DMS 273 (cell line): ENCODE data around the gene EPHB1.
"Not testable (repeated sequence)": the region's sequence is repeated elsewhere in the genome, so short reads cannot be mapped to it uniquely, and the experiment has no call there.

Source experiments
- DNase-seq: peaks from one replicate; lab custom pipeline; 2025; ENCODE audit not compliant: unreplicated experiment; lab: John Stamatoyannopoulos, UW

The EPHB1 gene

DNA sequence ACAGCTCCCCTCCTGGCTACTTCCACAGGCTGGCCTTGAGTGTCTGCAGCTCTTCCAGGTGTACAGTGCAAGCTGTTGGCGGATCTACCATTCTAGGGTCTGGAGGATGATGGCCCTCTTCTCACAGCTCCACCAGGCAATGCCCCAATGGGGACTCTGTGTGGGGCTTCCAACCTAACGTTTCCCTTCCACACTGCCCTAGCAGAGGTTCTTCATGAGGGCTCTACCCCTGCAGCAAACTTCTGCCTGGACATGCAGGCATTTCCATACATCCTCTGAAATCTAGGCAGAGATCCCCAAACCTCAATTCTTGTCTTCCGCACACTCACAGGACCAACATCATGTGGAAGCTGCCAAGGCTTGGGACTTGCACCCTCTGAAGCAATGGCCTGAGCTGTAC lies 438.4 kb downstream of the EPHB1 start:
- not testable (repeated sequence) for DNase-seq

DNA sequence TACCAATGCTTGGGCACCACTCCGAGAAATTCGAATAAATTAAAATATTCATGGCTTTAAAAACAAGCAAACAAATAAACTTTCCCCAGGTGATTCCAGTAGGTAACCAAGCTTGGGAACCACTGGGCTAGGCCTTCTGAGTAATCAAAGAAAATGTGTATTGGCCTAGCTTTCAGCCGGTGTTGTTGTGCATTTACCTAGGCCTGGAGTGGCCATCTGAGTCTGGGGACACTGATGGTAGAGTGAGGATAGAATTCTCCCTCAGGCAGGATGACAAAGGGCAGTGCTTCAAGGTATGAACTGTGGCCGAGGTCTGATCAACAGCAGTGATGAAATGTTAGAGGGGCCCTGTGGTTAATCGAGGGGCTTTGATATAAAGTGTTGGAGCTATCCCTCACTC lies 440.5 kb downstream of the EPHB1 start:
- DNase-seq, result no peak

DNA sequence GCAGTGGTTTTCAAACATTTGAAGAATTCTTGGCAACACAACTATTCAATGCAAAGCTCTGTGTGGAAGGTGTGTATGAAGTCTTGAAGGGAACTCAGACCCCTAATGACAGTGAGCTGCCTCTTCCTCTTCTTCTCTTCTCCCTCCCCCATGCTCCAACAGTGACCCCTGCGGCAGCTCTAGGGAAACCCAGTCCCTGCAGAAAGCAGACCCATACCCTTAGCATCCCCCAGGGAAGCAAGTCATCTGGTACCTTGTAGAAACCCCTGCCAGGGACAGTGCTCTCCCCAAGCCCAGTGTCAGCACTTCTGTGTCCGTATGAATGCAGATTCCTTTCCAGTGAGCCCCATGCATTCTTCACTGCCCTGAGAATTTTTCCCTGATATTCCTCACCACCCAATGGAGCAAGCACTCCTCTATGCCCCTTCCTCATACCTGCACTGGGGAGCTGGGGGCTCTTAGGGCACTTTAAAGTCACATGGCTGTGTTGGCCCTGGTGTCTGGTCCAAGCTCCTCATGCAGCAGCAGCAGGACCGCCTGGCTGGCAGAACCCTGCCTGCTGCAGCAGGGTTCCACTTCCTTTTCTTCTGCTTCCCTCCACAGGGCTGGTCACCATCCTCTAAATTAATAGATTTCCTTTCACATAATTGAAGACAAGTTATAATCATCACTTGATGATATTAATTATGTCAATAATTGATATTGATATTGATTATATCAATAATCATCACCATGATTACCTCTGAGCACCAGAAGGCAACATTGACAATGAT lies 442.5 kb downstream of the EPHB1 start:
- DNase-seq, result no peak

DNA sequence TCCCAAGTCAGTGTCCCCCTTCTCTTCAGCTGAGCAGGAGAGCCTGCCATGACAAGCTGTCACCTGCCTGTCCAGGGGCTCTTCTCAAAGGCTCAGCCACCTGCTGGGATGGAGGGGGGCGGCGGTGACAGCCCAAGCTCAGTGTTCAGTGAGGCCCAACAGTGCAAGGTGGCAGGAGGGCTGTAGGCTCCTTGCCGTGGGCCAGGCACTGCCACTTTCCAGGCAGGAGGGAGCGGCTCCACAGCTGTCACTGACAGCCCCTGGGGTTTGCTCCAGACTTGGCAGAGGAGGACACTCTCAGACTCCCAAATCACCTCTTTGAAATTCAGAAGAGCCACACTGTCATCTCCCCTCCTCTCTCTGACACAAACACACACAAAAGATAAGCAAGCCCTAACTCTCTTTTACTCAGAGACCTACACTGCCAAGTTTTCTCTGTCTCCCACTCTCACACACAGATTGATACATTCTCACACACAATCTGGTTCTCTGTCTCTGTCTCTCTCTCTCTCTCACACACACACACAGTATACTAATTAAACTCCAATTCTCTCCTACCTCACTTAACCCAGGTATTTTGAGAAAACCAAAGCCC lies 443.3 kb downstream of the EPHB1 start:
- DNase-seq, result peak; percentile 41

DNA sequence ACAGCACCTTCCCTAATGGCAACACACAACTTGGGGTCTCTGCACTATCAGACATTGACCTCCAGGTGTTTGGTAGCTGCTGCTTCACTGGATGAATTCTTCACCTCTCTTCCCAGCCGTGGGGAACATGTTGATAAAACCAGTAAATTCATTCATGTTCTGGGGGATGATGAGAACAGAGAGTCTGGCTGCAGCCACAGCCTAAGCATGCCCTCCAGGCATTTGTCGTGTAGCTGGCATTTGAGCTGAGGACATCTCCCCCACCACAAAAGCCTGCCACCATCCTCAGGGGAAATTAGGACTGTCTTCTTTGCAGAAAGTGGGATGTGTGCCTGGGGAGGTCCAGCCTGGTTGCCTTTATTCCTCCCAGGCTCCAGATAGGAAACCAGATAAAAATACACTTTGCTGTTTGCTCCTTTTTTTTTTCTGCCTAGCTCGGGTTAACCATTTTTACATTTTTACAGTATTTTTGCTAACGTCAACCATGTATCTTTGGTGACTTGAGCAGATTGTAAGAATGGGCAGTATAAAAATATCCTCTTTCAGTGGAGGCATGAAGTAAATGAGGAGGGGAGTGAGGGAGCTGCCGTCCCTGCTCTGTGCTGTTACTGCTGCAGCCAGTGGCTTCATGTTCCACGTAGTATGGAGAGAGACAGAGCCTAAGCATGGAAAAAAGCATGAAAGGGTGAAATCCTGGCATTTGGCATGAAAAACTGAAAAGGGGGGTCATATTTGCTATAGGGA lies 444.0 kb downstream of the EPHB1 start:
- DNase-seq, result no peak

DNA sequence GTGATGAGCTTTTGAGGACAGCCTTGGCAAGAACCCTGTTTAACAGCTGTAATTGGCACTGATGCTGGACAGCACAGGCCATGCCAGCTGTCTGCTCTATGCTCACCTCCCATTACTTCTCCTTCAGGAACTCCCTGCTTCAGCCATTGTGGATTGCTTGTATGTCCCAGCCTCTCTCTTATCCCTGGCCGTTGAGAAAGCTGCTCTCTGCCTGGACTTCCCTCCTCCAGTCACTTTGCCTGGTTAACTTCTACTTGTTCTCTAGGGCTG lies 444.5 kb downstream of the EPHB1 start:
- peak; percentile 33 for DNase-seq

DNA sequence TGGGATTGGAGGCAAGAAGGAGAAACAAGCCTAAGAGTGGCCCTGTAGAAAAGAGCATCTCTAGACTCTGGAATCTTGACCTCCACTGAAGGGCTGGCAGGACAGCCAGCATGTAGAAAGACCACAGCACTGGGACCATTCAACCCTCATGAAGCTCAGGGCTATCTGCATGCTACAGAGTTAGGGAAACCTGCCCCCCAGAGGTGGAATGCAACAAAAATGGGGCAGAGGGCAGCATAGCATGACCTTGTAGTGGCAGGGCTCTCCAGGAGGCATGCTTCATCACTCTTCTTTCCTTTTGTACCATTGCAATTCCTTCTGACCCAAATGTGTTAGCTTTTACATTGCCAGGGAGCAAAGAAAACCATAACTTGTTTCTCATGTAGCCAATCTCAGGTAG lies 445.4 kb downstream of the EPHB1 start:
- peak; percentile 50 for DNase-seq

DNA sequence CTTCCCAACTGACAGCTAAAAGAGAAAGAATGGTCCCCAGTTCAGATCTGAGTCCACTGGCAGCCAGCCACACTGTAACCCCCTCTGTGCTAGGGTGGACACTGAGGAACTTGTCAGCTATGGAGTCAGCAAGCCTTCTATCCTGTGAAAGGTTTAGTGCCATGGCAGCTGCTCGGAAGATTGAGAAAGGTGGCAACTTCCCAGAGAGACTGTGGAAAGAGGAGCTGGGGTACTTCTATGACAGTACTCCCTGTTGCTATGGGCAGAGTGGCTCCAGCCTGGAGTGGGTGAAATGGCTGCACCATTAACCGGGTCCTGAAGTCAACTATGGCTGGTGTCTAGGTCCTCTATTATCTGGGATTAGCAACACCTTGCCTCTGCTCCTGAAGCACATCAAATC lies 447.2 kb downstream of the EPHB1 start:
- no peak for DNase-seq

DNA sequence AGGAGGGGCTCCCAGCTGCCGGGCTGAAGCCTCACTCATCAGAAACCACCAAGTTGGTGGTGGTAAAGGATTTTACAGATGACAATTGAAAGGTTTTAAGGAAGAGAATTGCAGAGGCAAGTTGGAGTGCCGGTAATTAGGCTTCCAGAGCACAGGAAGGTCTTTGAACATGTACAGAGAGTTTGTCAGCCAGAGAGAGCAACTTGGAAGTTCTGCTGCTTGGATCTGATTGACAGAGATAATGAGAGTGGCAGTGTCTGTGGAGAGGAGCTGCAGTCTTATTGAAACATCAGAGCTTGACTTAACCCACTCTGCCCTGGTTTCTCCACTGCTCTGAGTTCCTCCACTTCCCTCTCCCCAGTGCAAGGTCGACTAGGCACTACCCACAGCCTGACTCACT lies 448.6 kb downstream of the EPHB1 start:
- DNase-seq, result no peak

DNA sequence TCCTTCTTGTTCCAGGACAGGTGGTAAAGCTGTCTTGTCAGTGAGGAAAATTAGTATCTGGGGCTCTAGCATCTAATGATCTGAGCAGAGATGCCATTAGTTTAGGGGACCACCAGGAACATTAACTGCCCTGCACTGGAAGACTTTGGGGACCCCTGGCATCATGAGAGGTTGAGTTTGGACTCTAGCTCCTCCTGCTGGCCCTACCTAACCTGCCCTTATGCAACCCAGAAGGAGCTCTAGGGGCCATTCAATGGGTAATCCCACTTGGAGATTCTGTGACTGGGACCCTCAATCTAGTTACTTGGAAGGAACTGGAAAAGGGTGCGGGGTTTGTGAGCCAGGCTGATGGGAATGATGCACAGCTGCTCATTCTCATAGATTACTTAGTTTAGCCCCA lies 451.0 kb downstream of the EPHB1 start:
- no peak for DNase-seq

DNA sequence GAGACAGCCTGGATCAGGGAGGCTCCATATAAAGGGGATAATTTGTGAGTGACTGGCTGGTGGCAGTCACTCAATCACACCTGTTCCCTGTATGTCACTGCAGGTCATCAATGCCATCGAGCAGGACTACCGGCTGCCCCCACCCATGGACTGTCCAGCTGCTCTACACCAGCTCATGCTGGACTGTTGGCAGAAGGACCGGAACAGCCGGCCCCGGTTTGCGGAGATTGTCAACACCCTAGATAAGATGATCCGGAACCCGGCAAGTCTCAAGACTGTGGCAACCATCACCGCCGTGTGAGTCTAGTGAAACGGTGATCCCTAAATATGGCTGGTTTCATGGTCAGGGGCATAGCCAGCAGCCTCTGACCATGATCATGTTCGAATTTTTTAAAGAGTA lies 453.2 kb downstream of the EPHB1 start:
- no peak for DNase-seq

DNA sequence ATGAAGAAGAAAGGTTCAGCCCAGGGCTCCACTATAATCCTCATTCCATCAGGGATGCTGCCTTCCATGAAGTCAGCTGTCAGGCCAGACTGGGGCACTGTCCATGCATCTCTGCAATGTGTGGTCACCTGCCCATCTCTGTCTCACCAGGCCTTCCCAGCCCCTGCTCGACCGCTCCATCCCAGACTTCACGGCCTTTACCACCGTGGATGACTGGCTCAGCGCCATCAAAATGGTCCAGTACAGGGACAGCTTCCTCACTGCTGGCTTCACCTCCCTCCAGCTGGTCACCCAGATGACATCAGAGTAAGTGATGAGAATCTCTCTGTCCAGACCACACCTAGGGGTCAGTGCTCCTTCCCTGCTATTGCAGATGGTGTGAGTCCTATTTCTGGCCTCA lies 454.1 kb downstream of the EPHB1 start:
- no peak for DNase-seq

DNA sequence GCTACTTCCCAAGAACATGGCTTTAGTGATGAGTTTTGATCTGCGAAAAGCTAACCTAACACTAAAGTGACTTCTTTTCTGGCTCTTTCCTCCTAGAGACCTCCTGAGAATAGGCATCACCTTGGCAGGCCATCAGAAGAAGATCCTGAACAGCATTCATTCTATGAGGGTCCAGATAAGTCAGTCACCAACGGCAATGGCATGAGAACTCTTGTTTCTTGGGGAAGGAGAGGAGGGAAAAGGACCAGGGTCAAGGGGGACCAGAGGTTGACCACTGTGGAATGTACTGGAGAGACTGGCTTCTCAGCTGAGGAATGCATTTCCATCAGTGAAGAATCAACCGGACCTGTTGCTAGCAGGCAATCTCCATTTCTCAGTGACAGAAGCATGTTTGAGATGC lies 463.9 kb downstream of the EPHB1 start:
- no peak for DNase-seq

DNA sequence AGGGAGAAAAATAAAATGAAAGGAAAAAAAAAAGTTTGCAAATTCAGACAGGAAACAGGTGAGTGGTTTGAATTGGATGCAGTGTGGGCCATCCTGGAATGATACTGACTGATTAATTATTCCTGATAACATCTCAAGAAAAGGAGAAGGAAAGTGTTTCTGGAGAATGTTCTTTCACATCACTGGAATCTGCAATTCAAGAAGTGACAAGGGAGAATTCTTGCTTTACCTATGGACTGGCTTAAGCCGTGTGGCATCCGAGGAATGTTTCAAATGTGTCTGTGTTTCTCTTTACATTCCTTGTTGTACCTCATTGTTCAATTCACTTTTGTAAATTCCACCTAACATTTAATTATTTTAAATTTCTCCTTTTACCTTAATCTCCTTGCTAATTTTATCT lies 465.0 kb downstream of the EPHB1 start:
- no peak for DNase-seq

DNA sequence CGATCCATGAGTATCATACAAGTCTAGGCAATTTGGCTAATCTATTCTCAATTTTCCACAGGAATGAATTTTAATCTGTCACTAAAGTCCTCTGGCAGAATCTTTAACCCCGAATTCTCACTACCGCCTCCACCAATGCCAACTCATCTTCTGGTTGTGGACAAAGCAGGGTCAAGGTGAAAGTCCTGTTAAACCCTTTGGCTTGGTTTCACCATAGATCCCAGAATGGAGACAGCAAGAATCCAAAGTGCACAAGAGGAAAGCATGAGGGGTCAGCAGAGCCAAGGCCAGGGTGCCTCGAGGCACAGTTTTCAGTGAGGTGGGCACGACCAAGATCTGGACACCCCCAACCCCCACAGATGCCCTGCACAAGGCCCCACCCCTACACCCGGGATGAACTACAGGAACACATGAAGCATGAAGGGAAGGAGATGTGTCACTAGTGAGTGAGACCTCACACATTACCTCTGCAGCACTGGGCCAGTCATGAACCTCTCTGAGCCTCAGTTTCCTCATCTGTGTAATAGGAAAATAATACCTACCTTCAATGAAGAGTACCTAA lies 466.2 kb downstream of the EPHB1 start:
- no peak for DNase-seq

DNA sequence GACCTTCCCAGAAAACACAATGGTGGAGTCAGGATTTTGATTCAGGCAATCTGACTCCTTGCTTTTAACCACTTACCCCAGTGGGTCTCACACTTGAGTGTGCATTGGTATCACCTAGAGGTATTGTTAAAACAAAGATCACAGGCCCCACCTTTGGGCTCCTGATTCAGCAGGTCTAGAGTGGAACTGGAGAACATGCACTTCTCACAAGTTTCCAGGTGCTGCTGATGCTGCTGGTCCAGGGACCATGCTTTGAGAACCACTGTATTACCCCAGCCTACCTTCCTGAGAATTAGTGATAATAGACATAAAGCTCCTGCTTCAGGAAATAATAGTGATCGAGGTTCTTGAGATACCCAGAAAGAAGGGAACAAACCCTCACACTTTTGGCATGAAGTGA lies 466.9 kb downstream of the EPHB1 start:
- no peak for DNase-seq

DNA sequence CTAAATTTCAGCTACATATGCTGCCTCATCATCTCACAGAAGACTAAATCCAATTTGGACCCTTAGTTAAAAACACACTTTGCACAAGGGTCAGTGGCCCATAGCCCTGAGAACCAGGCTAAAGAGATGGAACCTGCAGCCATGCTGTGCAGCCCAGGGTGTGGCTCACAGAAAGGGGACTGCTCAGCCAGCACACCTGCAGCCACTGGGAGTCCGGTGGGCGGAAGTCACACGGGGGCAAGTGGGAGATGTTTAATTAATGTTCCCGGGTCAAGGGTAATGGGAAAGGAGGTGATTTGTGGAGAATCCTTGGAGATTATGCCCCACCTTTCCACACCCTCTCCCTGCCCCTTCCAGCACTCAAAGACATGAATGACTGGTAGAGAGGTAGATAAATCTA lies 467.4 kb downstream of the EPHB1 start:
- DNase-seq, result no peak

DNA sequence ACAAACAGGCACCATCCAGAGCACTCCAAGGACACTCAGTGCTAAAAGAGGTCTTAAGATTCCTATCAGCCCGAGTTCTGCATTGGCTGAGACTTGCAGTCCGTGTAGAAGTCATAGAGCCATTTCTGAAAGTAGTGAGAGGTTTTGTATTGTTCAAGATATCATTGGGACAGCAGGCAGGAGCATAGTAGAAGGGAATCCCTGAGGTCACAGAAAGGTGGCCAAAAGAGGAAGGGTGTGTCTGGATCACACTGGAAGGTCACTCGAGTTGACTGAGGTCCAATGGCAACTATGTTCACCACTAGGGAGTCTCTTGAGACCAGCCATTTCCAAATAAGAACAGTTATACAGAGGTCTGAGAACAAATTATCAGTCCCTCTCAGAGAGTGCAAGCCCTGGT lies 468.3 kb downstream of the EPHB1 start:
- no peak for DNase-seq

DNA sequence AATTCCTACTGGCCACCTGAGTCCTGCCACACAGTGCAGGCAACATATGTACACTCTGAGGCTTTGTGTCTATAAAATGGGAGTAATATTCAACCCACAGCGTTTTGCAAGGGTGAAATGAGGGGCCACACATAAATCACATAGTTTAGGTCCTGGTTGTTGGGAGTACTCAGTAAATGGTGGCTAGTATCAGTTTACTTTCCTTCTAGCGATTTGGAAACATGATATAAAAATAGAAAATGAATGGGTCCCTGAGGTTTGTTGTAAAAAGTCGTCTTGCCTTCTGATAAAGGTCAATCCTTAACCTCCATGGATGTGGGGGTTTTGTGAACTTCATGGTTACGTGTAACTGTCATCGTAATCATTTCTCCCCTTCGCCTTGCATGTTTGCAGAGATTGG lies 472.4 kb downstream of the EPHB1 start:
- no peak for DNase-seq

DNA sequence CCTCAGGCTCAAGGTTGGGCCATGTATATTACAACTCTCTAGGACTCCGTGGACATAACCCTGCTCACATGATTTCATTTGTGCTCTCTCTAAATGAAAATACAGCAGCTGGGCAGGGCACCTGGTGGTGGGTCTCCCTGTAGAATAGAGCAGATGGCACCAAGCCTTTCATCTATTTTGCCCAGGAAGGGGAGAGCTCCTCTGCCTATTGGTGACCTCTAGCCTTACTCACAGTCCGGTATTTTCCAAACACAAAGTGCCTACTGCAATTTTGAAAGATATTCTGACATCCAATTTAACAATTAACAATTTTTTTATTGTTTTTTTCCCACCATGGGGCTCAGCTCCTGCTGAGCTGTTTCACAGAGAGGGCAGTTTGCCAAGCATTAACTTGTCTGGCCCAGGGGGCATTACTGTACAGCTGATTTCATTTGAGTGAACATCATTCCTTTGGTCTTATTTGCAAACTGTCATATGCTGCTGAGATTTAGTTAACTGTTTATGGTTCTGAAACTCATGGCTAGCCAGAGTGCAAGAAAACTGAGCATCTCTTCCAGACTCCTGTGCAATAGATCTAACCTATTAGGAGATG lies 474.0 kb downstream of the EPHB1 start:
- peak; percentile 92 for DNase-seq

DNA sequence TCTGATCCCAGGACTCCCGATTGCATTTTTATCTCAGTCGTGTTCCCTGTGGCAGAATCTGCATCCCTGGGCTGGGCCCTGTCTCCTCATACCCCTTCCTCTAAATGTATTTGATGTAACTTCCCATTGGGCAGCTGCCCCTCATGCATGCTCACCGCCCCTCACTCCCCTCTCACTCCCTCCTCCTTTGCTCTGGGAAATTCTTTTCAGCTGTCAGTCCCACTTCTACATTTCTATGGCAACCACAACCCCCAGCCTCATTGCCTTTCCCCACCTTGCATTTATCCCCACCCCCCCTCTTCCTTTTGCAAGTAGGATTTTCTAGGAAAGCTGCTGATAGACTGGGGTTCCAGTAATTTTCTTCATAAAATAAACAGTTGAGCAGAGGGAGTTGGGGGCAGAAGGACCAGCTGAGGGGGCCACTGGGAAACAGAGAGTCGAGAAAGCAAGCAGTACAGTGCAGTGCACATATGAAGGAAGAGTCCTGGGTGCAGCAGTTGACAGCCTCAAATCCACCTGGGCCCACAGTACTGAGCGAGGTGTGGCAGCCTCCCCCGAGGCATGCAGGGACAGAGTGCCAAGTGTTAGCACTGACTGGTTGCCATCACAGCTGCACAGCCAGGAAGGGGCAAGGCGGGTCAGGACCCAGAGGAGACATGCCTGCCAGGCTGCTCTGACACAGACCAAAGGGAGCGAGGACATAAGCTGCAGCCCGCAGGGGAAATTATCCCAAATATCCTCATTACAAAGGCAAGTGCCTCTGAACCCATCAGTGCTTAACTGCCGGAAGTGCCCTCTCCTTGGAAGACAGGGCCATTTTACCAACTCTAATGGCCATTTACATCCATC lies 476.3 kb downstream of the EPHB1 start:
- peak; percentile 33 for DNase-seq
